HepG2 (cell line): Measurements from ENCODE around the gene BMP2K. TPM values are rescaled to one million over a fixed set of nuclear protein-coding genes. Genes with fewer than 3 reads are reported as not detected.

ENCODE experiments used
- FOSL2 ChIP-seq: sonication (generic); formaldehyde crosslinking; IDR thresholded peaks from 2 replicates; pipeline ENCODE4 v1.4.0; 2020; ENCODE audit warnings: missing genetic modification reagents
- IRF2 ChIP-seq: IDR thresholded peaks from 2 replicates; pipeline ENCODE4 v1.6.1; 2018; ENCODE audit warnings: missing genetic modification reagents, missing compliant biosample characterization
- KDM2A ChIP-seq: sonication (generic); formaldehyde crosslinking; IDR thresholded peaks from 2 replicates; pipeline ENCODE4 v1.4.0; 2020; ENCODE audit warnings: low read depth, missing genetic modification reagents, borderline replicate concordance
- MBD4 ChIP-seq: IDR thresholded peaks from 2 replicates; pipeline ENCODE4 v1.6.1; 2012; ENCODE audit warnings: low read length, inconsistent platforms, borderline replicate concordance
- POLR2A ChIP-seq, 2 experiments: IDR thresholded peaks; 2 replicates each; pipeline ENCODE4 v1.6.1; 2011; ENCODE audit warnings: low read depth in 2 of 2, low read length in 2 of 2, mild to moderate bottlenecking in 1 of 2, moderate library complexity in 1 of 2; ENCODE audit not compliant: insufficient read depth in 1 of 2
- polyA plus RNA-seq, 8 experiments: library from polyadenylated mRNA; depleted of rRNA in 3 of 8; stranded (reverse) in 7 of 8; unstranded in 1 of 8; fragments of >200 nt; fragmentation: Illumina TruSeq in 4 of 8; extraction: Trizol in 4 of 8; gene quantifications; 2 replicates each; pipeline versions ENCODE4 v1.2.1 to v1.2.3, GENCODE V29; 2011 to 2016; ENCODE audit warnings: low read depth in 4 of 8, missing spikeins in 1 of 8, mixed read lengths in 1 of 8; ENCODE audit not compliant: insufficient read depth in 1 of 8
- total RNA-seq, 5 experiments: library from RNA; depleted of rRNA; stranded (reverse); fragments of >200 nt; fragmentation: Illumina TruSeq; extraction: Trizol; gene quantifications; 2 replicates each; pipeline ENCODE4 v1.2.3, GENCODE V29; 2016; ENCODE audit warnings: low read depth in 1 of 5
- TF ChIP-seq, protein P1 (sequence below): sonication (generic); formaldehyde crosslinking; IDR thresholded peaks from 2 replicates; pipeline ENCODE4 v1.8.1; 2023; ENCODE audit warnings: mild to moderate bottlenecking, moderate library complexity, missing genetic modification reagents
- TF ChIP-seq, protein P2 (sequence below): sonication (generic); formaldehyde crosslinking; IDR thresholded peaks from 2 replicates; pipeline ENCODE4 v1.5.1; 2020; ENCODE audit warnings: mild to moderate bottlenecking, missing genetic modification reagents, moderate library complexity
- TF ChIP-seq, protein P3 (sequence below): IDR thresholded peaks from 2 replicates; pipeline ENCODE4 v1.6.1; 2016
- TF ChIP-seq, protein P4 (sequence below), 2 experiments: sonication (generic) in 1 of 2; formaldehyde crosslinking in 1 of 2; IDR thresholded peaks; 2 replicates each; pipeline versions ENCODE4 v1.4.0 to v1.6.1; 2018 to 2020; ENCODE audit warnings: missing genetic modification reagents in 2 of 2, borderline replicate concordance in 1 of 2, low read depth in 1 of 2, mild to moderate bottlenecking in 1 of 2, missing biosample characterization in 1 of 2

Gene BMP2K
- total and polyA plus RNA-seq, 2 of the 13 experiments (the other 11 are each of a cell fraction or from before 2014, with no cell fraction given) = 8.6 to 15.2 TPM

DNA sequence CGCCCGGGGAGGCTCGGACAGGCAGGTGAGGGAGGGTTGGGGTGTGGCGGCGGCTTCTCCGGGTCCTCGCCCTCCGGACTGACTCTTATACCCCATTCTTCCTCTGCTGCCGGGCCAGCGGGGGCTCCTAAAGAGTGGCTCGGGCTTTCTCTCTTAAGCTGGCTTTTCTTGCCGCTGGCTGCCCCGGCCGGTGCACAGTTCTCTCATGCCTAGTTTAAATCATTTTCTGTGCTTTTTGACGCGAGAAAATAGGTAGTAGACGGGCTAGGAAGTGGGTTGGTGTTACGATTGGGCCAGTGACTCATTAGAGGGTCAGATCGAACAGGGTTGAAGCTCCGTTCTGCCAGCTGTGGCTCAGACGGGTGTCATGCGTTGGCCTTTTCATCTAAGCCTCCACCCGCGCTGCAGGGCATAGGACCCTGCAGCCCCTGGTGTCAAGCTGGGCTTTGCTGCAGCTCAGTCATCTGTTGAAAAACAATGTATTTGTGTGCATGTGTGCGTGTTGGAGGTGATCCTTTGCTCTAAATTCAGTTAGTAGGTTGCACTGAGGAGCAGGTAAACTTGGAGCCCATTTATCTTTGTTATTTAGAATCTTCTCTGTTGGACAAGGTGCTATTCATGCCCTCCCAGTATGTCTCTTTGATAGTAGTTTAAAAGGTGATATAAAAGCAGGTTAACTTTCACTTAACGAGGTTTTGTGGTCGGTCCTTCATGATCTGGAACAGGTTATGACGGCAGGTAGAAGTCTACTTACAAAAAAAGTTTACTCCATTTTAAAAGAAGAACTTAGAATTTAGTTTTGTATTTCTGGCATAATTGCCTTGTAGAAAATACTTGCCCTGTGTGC is 802 bp downstream of the BMP2K start (continued):
- TF ChIP-seq IRF2 (CRISPR knock-in tag) = 0 out of 2 replicates have a peak, but pooled peaks have one; percentile 23
- TF ChIP-seq, protein P1, sequence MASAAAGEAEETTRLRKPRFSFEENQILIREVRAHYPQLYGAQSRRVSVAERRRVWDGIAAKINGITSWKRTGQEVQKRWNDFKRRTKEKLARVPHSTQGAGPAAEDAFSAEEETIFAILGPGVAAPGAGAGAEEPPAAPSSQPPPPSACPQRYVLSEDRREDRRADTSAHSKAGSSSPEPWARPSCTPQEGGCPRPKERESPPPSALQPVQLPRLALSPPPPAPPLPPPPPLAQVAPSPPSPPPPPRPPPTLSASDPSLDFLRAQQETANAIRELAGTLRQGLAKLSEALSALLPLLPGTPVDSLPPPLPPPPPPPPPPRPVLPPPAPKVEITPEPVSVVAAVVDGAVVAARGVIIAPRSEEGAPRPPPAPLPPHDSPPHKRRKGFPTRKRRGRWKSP = no peak
- peak; percentile 70; the same call in 1 of the 2 replicates for TF ChIP-seq FOSL2
- TF ChIP-seq POLR2A (IDR thresholded peaks at IDR 0.05; ENCODE audit: insufficient read depth in 1 of 2, low read depth in 2 of 2, low read length in 2 of 2) = peak in 1 of 2 experiments; percentile 38; a peak in 1 of 4 replicates
- TF ChIP-seq, protein P2, sequence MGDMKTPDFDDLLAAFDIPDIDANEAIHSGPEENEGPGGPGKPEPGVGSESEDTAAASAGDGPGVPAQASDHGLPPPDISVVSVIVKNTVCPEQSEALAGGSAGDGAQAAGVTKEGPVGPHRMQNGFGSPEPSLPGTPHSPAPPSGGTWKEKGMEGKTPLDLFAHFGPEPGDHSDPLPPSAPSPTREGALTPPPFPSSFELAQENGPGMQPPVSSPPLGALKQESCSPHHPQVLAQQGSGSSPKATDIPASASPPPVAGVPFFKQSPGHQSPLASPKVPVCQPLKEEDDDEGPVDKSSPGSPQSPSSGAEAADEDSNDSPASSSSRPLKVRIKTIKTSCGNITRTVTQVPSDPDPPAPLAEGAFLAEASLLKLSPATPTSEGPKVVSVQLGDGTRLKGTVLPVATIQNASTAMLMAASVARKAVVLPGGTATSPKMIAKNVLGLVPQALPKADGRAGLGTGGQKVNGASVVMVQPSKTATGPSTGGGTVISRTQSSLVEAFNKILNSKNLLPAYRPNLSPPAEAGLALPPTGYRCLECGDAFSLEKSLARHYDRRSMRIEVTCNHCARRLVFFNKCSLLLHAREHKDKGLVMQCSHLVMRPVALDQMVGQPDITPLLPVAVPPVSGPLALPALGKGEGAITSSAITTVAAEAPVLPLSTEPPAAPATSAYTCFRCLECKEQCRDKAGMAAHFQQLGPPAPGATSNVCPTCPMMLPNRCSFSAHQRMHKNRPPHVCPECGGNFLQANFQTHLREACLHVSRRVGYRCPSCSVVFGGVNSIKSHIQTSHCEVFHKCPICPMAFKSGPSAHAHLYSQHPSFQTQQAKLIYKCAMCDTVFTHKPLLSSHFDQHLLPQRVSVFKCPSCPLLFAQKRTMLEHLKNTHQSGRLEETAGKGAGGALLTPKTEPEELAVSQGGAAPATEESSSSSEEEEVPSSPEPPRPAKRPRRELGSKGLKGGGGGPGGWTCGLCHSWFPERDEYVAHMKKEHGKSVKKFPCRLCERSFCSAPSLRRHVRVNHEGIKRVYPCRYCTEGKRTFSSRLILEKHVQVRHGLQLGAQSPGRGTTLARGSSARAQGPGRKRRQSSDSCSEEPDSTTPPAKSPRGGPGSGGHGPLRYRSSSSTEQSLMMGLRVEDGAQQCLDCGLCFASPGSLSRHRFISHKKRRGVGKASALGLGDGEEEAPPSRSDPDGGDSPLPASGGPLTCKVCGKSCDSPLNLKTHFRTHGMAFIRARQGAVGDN (CRISPR knock-in tag) = peak; percentile 28; the same call in 1 of the 2 replicates
- no peak for TF ChIP-seq MBD4
- 0 out of 2 replicates have a peak, but pooled peaks have one; percentile 41 for TF ChIP-seq KDM2A (CRISPR knock-in tag)
- TF ChIP-seq, protein P3, sequence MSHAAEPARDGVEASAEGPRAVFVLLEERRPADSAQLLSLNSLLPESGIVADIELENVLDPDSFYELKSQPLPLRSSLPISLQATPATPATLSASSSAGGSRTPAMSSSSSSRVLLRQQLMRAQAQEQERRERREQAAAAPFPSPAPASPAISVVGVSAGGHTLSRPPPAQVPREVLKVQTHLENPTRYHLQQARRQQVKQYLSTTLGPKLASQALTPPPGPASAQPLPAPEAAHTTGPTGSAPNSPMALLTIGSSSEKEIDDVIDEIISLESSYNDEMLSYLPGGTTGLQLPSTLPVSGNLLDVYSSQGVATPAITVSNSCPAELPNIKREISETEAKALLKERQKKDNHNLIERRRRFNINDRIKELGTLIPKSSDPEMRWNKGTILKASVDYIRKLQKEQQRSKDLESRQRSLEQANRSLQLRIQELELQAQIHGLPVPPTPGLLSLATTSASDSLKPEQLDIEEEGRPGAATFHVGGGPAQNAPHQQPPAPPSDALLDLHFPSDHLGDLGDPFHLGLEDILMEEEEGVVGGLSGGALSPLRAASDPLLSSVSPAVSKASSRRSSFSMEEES (CRISPR knock-in tag) = 0 out of 2 replicates have a peak, but pooled peaks have one; percentile 14
- TF ChIP-seq, protein P4, sequence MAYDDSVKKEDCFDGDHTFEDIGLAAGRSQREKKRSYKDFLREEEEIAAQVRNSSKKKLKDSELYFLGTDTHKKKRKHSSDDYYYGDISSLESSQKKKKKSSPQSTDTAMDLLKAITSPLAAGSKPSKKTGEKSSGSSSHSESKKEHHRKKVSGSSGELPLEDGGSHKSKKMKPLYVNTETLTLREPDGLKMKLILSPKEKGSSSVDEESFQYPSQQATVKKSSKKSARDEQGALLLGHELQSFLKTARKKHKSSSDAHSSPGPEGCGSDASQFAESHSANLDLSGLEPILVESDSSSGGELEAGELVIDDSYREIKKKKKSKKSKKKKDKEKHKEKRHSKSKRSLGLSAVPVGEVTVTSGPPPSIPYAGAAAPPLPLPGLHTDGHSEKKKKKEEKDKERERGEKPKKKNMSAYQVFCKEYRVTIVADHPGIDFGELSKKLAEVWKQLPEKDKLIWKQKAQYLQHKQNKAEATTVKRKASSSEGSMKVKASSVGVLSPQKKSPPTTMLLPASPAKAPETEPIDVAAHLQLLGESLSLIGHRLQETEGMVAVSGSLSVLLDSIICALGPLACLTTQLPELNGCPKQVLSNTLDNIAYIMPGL (CRISPR knock-in tag; IDR thresholded peaks at IDR 0.05; ENCODE audit: borderline replicate concordance in 1 of 2, low read depth in 1 of 2) = no peak; a peak in 1 of 4 replicates
- TF ChIP-seq, all 625 proteins: peak for 28
